BJ (cell line): ENCODE measurements around the gene OR5B12. TPM values are rescaled to one million over a fixed set of nuclear protein-coding genes. Genes with fewer than 3 reads are reported as not detected.

Source experiments
- CTCF ChIA-PET: fragments of 350-600 bp; formaldehyde crosslinking; extraction: SDS; loops from one replicate; lab custom pipeline; 2021; ENCODE audit warnings: antibody characterized with exemption, inconsistent platforms; lab: Yijun Ruan, JAX
- POLR2A ChIA-PET: fragments of 300-600 bp; sonication (Branson Sonifier 250); formaldehyde crosslinking; extraction: SDS; loops from one replicate; lab custom pipeline; 2021; ENCODE audit warnings: antibody characterized with exemption; lab: Charles Lee
- DNase-seq: peaks from one replicate; pipeline ENCODE4 v3.0.0-alpha.2; 2011; ENCODE audit warnings: low read depth
- H3K27me3 ChIP-seq: 2 replicates; pipeline ENCODE4 v1.6.0; 2011; ENCODE audit warnings: low read length; ENCODE audit not compliant: control insufficient read depth, insufficient read depth
- H3K36me3 ChIP-seq: 2 replicates; pipeline ENCODE4 v1.5.1; 2011; ENCODE audit warnings: low read length; ENCODE audit not compliant: control insufficient read depth, insufficient read depth
- H3K4me3 ChIP-seq: 2 replicates; pipeline ENCODE4 v1.5.1; 2011; ENCODE audit warnings: low read depth, mild to moderate bottlenecking, control low read depth, low read length
- polyA minus RNA-seq: library from RNA; depleted of rRNA, polyadenylated mRNA; stranded (reverse); fragments of >200 nt; gene quantifications from 2 replicates; pipeline ENCODE4 v1.2.3, GENCODE V29; 2011; rRNA and poly(A)+ RNA removed
- polyA plus RNA-seq: library from polyadenylated mRNA; depleted of rRNA; stranded (reverse); fragments of >200 nt; gene quantifications from 2 replicates; pipeline ENCODE4 v1.2.3, GENCODE V29; 2011; rRNA removed
- TF ChIP-seq, protein P1 (sequence below): IDR thresholded peaks from 2 replicates; pipeline ENCODE4 v1.5.1; 2011; ENCODE audit warnings: low read depth, mild to moderate bottlenecking, control low read depth, inconsistent platforms, low read length, moderate library complexity; ENCODE audit not compliant: insufficient read depth

The OR5B12 gene
- polyA plus RNA-seq: not detected in 2 replicates
- polyA minus RNA-seq: not detected in 2 replicates

DNA sequence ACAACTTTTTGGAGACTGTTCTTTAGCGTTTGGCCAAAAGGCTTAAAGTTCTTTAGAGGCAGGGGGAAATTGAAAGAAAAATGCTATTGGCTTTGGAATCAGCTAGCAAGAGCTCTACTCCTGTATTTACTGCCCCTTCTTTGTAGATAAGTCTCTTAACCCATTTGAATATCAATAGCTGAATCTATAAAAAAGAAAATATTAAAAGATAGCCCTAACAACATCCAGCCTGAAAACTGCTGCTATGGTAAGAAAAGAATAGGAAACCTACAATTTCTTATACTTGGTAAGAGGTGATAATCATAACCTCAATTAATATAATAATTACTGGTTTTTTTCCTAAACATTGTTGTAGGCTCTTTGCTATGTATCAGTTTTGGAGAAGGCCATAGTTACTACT is at the start of gene OR5B12:
Gene OR5B12 (minus strand): TSS at position 101 of the 400 bp plus-strand sequence. CDS start 2,085 bp downstream, outside the sequence.
- Histone ChIP-seq H3K4me3 (no peak within 1 kb of the TSS), H3K27me3 (no peaks in the 10 kb centered on the region), H3K36me3 (no peaks in the 10 kb centered on the region)
- ChIA-PET POLR2A (no interaction called here), CTCF (no interaction called here)
- TF ChIP-seq, protein P1, sequence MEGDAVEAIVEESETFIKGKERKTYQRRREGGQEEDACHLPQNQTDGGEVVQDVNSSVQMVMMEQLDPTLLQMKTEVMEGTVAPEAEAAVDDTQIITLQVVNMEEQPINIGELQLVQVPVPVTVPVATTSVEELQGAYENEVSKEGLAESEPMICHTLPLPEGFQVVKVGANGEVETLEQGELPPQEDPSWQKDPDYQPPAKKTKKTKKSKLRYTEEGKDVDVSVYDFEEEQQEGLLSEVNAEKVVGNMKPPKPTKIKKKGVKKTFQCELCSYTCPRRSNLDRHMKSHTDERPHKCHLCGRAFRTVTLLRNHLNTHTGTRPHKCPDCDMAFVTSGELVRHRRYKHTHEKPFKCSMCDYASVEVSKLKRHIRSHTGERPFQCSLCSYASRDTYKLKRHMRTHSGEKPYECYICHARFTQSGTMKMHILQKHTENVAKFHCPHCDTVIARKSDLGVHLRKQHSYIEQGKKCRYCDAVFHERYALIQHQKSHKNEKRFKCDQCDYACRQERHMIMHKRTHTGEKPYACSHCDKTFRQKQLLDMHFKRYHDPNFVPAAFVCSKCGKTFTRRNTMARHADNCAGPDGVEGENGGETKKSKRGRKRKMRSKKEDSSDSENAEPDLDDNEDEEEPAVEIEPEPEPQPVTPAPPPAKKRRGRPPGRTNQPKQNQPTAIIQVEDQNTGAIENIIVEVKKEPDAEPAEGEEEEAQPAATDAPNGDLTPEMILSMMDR: no peak
- no peak for DNase-seq

DNA sequence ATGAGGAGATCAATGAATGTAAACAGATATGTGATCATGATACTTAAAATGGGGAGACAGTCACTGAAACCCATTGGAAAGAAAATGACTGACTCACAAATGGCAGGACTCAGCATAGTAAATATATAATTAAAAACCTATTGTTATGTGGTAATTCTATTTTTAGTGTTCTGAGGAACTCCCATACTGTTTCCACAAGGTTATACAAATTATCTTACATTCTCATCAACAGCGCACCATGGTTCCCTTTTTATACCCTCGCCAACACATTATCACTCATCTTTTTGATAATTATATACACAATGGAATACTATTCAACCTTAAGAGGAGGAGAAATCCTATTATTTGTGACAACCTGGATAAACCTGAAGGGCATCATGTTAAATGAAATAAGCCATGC is 48.8 kb upstream of the OR5B12 start:
- no peaks in the 10 kb centered on the region for H3K27me3 ChIP-seq
- no peaks in the 10 kb centered on the region for H3K36me3 ChIP-seq
- DNase-seq: no peak
- ChIA-PET CTCF (no interaction called here), POLR2A (no interaction called here)
- no peak overlapping the region for H3K4me3 ChIP-seq
- TF ChIP-seq, protein P1: no peak

DNA sequence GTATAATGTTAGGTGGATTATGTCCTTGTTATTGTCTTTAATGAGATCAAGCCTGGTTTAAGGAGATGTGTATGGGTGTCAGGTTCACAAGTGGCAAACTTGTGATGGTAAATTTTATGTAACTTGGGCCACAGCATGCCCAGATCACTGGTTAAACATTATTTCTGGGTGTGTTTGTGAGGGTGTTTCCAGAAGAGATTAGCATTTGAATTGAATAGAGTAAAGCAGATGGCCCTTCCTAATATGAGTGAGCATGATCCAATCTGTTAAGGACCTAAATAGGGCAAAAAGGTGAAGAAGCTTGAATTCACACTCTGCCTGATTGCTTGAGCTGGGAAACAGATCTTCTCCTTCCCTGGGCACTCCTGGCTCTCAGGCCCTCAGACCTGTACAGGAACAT is 45.1 kb upstream of the OR5B12 start:
- no peak for DNase-seq
- Histone ChIP-seq H3K27me3 (no peaks in the 10 kb centered on the region), H3K4me3 (no peak overlapping the region), H3K36me3 (no peaks in the 10 kb centered on the region)
- POLR2A ChIA-PET: no interaction called here
- TF ChIP-seq, protein P1: no peak
- CTCF ChIA-PET: no interaction called here

DNA sequence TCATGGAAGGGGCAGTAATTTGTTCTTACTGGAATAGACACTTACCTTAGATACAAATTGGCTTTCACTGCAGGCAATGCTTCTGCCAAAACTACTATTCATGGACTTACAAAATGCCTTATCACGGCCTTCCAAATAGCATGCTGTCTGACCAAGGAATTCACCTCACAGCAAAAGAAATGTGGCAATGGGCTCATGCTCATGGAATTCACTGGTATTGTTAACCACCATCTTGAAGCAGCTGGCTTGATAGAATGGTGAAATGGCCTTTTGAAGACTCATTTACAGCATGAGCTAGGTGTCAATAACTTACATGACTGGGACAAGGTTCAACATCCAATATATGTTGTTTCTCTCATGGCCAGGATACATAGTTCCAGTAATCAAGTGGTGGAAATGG is 43.9 kb upstream of the OR5B12 start:
- no peak for DNase-seq
- TF ChIP-seq, protein P1: no peak
- ChIA-PET CTCF (no interaction called here), POLR2A (no interaction called here)
- no peak overlapping the region for H3K4me3 ChIP-seq
- no peaks in the 10 kb centered on the region for H3K36me3 ChIP-seq
- no peaks in the 10 kb centered on the region for H3K27me3 ChIP-seq

DNA sequence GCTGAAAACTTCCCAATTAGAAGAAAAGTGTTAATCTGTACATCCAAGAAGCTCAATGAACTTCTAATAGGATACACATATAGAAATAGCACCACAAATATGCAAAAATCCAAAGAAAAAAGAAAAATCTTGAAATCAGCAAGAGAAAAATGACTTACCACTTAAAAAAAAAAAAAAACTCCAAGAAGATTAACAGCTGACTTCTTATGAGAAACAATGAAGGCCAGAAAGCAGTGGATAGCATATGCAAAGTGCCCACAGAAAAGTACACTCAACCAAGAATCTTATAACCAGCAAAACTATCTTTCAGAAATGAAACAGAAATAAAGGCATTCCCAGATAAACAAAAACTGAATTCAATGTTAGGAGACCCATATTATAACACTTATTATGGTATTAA is 29.9 kb upstream of the OR5B12 start:
- Histone ChIP-seq H3K27me3 (no peaks in the 10 kb centered on the region), H3K36me3 (no peaks in the 10 kb centered on the region), H3K4me3 (no peak overlapping the region)
- no peak for DNase-seq
- POLR2A ChIA-PET: no interaction called here
- TF ChIP-seq, protein P1: no peak
- CTCF ChIA-PET: no interaction called here
